Activated naive CD4-positive, alpha-beta T cell (primary cell): Measurements from ENCODE around the gene ARSI.

Experiments used
- DNase-seq, 4 experiments: peaks; one replicate each; lab custom pipeline; 2025; lab: John Stamatoyannopoulos, UW

ARSI gene

GRCh38 chr5:150326707-150327106 lies 24.0 kb upstream of the ARSI start:
- DNase-seq = no peak

GRCh38 chr5:150325426-150325825 lies 22.7 kb upstream of the ARSI start:
- no peak for DNase-seq

GRCh38 chr5:150323819-150324218 lies 21.1 kb upstream of the ARSI start:
- no peak for DNase-seq

GRCh38 chr5:150323092-150323491 lies 20.4 kb upstream of the ARSI start:
- no peak for DNase-seq

GRCh38 chr5:150322202-150322601 lies 19.5 kb upstream of the ARSI start:
- DNase-seq = no peak

- DNase-seq = no peak
Observed at GRCh38 chr5:150321784-150322183, 19.1 kb upstream of the ARSI start.

- DNase-seq = no peak
Observed at GRCh38 chr5:150321211-150321610, 18.5 kb upstream of the ARSI start.

- no peak for DNase-seq
Observed at GRCh38 chr5:150320044-150320613, 17.4 kb upstream of the ARSI start.

GRCh38 chr5:150319484-150319790 lies 16.7 kb upstream of the ARSI start:
- DNase-seq = no peak

GRCh38 chr5:150318613-150319483 lies 16.1 kb upstream of the ARSI start:
- DNase-seq = no peak

GRCh38 chr5:150317048-150318003 lies 14.6 kb upstream of the ARSI start:
- no peak for DNase-seq

- no peak for DNase-seq
Observed at GRCh38 chr5:150316320-150316719, 13.6 kb upstream of the ARSI start.

GRCh38 chr5:150315245-150315644 lies 12.5 kb upstream of the ARSI start:
- DNase-seq = no peak

- no peak for DNase-seq
Observed at GRCh38 chr5:150313921-150314716, 11.4 kb upstream of the ARSI start.

GRCh38 chr5:150313501-150313900 lies 10.8 kb upstream of the ARSI start:
- no peak for DNase-seq

GRCh38 chr5:150312518-150312917 lies 9.8 kb upstream of the ARSI start:
- DNase-seq = no peak

- no peak for DNase-seq
Observed at GRCh38 chr5:150311015-150311692, 8.4 kb upstream of the ARSI start.

GRCh38 chr5:150310246-150310645 lies 7.5 kb upstream of the ARSI start:
- DNase-seq = no peak

GRCh38 chr5:150309886-150310239 lies 7.2 kb upstream of the ARSI start:
- DNase-seq = no peak

- no peak for DNase-seq
Observed at GRCh38 chr5:150309101-150309885, 6.6 kb upstream of the ARSI start.
